VCaP (cell line): ENCODE results near the gene PSMB8.
A peak's percentile ranks its signal among the peaks of the same experiment; 100 is the strongest.

Experiments used
- H3K27ac ChIP-seq: fragments of 450-650 bp; 2 replicates; pipeline ENCODE4 v1.5.1; 2017
- CTCF ChIP-seq: fragments of 450-650 bp; conservative IDR thresholded peaks from 2 replicates; pipeline ENCODE4 v1.5.1; 2017; ENCODE audit warnings: mild to moderate bottlenecking, moderate library complexity

Gene PSMB8

DNA sequence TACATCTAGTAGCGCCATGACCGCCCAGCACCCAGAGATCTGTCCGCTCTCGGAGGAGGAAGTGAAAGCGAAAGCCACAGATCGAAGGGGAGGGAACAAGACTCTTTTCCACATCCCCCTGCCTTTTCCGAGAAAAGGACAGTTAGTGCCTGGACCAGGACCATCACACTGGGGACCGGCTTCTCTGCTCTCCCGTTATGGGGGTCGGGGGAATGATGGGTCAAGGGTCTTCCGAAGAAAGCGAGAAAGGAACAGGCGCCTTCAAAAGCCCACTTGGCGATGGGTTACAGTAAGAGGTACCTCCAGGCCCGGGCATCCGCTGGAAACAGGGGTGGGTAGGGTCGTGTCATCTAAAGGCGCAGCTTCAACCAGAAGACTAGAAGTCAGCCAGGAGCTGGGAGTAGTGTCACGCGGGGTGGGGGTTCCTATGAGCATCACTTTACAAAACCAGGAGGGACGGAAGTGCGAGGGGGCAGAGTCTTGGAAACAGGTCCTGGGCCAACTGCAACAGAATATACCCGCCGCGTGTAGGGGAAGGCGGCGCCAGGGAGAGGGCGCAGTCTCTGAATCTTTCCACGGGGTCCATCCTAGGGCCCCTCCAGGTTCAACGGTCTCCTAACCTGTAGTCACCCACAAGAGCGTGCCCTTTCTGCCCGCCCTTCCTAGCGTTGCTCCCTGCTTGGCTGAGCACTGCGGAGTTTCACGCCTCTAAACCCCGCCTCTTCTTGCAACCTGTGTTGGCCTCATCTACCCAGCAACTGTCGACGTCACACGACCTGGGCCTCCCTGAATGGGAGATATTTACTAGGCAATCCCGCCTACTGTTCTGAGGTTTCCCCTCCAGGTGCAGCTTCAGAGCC lies at the start of gene PSMB8:
PSMB8 (minus strand) TSS at position 69 of the 860 bp plus-strand sequence; CDS start at position 18, 51 bp downstream.
- H3K27ac ChIP-seq, result peak within 1 kb of the TSS; percentile 77
- TF ChIP-seq CTCF, result peak; percentile 23; the same call in 1 of the 2 replicates

DNA sequence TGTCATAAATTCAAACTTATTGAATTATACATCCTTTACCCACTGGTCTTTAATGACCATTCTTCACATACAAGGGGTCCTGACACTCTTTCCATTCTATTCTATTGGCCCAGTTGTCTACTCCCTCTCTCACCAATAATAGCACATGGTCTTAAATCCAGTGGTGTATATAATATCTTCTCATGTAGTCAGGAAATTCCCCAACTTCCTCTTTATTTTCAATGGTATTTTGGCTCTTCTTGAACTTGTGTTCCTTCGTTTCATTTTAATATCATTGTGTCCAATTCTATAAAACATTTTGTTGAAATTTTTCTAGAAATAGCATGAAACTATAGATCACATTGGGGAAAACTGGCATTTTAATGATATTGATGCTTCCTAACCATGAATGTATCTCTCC lies 47.0 kb upstream of the PSMB8 start:
- no peak for TF ChIP-seq CTCF
- no peak overlapping the region for H3K27ac ChIP-seq

DNA sequence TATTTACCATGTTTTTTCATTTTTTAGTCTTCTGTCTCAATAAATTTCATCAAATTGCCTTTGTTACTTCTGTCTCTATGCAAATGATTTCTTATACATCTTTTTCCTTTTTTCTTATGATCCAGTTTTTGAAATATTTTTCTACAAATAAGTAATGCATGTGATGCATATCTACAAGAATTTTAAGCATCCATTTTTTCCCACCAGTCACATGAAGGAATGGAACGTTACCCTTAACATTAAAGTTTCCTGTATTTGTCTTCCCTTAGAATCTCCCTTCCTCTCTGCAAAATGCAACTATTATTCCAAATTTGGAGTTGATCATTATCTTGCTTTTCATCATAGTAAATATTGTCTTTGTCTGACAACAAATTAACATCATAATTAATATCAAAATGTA lies 45.7 kb upstream of the PSMB8 start:
- no peak overlapping the region for H3K27ac ChIP-seq
- no peak for TF ChIP-seq CTCF

DNA sequence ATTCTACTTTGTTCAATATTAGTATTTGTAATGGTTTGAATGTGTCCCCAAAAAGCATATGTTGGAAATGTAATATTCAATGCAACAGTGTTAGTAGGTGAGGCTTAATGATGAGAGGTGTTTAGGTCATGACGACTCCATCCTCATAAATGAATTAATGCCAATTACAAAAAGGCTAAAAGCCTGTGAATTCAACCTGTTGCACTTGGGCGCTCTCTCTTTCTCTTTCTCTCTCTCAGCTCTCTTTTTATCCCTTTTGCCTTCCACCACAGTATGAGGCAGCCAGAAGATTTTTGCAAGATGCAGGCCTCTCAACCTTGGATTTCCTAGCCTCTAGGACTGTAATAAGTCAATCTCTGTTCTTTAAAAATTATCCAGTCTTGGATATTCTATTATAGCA lies 44.7 kb upstream of the PSMB8 start:
- peak overlapping the region; percentile 58; the same call in 1 of the 2 replicates for H3K27ac ChIP-seq
- no peak for TF ChIP-seq CTCF

DNA sequence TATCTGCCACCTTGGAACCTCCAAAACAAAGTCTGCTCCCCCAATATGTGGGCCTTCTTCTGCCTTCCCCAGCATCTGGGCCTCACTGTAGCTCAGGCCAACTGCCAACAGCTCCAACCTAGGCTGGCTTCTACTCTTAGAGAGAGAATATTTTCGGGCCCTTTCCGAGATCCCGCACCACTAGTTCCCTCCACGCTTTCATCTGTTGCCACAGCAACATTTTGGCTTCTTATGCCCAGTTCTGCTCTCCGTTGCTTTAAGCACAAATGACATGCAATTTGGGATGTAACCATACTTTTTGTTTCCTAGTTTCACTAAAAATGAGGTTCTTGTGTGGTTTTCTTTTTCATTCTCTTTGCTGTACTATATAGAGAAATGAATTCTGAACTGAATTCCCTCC lies 43.8 kb upstream of the PSMB8 start:
- H3K27ac ChIP-seq, result peak overlapping the region; percentile 58
- no peak for TF ChIP-seq CTCF

GRCh38 chr6:32886681-32887383 lies 43.0 kb upstream of the PSMB8 start:
- H3K27ac ChIP-seq, result peak overlapping the region; percentile 58
- no peak for TF ChIP-seq CTCF

DNA sequence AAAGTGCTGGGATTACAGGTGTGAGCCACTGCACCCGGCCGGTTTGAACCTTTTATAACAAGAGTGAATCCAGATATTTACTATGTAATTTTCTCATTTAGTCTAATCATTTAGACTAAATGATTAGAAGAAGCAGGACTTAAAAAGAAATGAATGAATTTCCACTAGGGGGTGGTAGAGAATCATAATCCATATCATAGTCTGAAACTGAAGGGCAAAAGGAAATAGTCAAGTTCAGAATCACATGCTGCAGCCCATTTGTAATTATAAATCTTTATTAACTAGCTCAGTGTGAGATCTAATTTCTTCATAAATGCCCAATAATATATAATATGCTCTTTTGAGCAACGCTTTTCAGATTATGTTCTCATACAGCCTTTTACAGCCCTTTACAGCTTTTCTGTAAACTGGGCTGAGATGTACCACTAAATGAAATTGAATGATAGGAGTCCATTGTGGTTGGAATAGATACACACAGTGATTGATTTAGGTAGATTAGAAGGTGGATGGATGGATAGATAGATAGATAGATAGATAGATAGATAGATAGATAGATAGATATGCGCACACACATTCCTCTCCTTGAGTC lies 41.9 kb upstream of the PSMB8 start:
- peak overlapping the region; percentile 58 for H3K27ac ChIP-seq
- TF ChIP-seq CTCF, result peak; percentile 79
